IPS-20b (cell line): ENCODE measurements around the gene MGAT4A.

ENCODE experiments used
- H3K27ac ChIP-seq: one replicate; pipeline ENCODE4 v1.5.1; 2013; ENCODE audit warnings: low read length
- H3K27me3 ChIP-seq: 2 replicates; pipeline ENCODE4 v1.6.1; 2013; ENCODE audit warnings: mild to moderate bottlenecking, low read length, inconsistent platforms; ENCODE audit not compliant: insufficient read depth
- H3K36me3 ChIP-seq: 2 replicates; pipeline ENCODE4 v1.6.1; 2013; ENCODE audit warnings: low read depth, mild to moderate bottlenecking, inconsistent platforms, low read length, moderate library complexity; ENCODE audit not compliant: insufficient read depth
- H3K4me1 ChIP-seq: 2 replicates; pipeline ENCODE4 v1.6.1; 2013; ENCODE audit warnings: mild to moderate bottlenecking, control low read depth, inconsistent platforms, low read length, moderate library complexity; ENCODE audit not compliant: insufficient read depth
- H3K4me3 ChIP-seq: 2 replicates; pipeline ENCODE4 v1.5.1; 2013; ENCODE audit warnings: mild to moderate bottlenecking, low read length, inconsistent platforms
- H3K9ac ChIP-seq: 2 replicates; pipeline ENCODE4 v1.6.1; 2013; ENCODE audit warnings: low read depth, mild to moderate bottlenecking, inconsistent platforms, low read length, moderate library complexity
- H3K9me3 ChIP-seq: 2 replicates; pipeline ENCODE4 v1.6.1; 2013; ENCODE audit warnings: mild to moderate bottlenecking, low read depth, low read length, inconsistent platforms; ENCODE audit not compliant: insufficient read depth

Gene MGAT4A

DNA sequence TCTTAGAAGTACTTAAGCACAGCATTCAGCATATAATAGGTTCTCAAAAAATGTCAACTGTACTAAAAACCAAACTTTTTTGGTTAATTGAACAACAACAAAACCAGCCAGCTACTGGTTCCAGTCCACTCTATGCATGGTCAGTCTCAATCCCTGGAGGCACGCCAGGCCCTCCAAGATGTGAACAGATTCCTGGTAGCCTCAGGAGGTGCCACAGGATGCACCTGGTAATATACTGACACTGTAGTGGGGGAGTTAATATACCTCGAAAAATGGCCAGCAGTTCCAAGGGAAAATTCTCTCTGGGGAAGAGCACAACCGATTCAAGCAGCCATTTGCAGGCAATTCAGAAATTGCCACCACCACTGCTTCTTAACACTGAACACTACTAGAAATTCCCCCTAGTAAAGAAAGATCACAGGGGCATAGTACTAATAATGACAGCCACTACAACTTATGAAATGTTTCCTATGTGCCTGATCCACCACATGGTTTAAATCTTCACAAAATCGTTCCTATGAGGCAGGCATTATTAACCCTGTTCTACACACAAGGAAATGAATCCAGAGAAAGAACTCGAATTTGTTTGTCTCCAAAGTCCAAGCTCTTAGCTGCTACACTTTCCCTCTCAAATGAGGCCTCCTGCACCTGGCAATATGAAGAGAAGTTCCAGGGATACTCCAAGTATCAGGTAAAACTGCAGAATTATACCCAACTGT lies 3.4 kb downstream of the MGAT4A start:
- Histone ChIP-seq H3K9ac (no peak overlapping the region), H3K4me3 (no peak overlapping the region), H3K27me3 (peaks cover 46% of the 10 kb centered on the region), H3K9me3 (no peaks in the 10 kb centered on the region), H3K4me1 (no peaks in the 10 kb centered on the region; the same call in 1 of the 2 replicates), H3K36me3 (no peaks in the 10 kb centered on the region), H3K27ac (no peak overlapping the region)

DNA sequence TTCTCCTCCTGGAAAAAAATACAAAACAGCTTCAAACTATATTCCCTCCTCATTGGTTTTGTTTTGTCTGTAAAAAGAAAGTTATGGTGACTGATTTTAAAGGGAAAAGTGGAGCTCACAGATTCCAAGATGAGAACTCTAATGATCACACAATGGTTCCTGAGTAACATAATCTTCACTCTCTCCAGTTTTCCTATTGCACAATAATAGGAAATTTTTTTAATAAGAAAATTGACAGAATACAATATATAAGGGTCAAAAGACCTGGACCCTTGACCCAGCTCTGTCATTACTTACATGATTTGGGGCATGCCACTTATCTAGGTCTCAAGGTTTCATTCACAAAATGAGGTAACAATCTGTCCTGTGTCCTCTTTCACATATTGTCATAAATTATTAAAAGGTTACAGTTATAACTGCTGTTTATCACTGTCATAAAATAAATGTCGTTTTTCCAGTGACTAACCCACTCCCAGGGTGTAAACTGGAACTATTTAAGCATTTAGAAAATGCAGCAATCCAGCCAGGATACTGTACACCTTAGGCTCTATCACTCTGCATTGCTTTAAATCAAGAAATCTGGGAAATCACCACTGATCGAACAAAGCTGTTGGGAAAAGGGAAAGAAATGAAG lies 4.1 kb downstream of the MGAT4A start:
- H3K4me1 ChIP-seq = no peaks in the 10 kb centered on the region; the same call in 1 of the 2 replicates
- H3K9ac ChIP-seq = no peak overlapping the region
- H3K27ac ChIP-seq = no peak overlapping the region
- H3K36me3 ChIP-seq = no peaks in the 10 kb centered on the region
- H3K9me3 ChIP-seq = no peaks in the 10 kb centered on the region
- no peak overlapping the region for H3K4me3 ChIP-seq
- H3K27me3 ChIP-seq = peaks cover 40% of the 10 kb centered on the region

DNA sequence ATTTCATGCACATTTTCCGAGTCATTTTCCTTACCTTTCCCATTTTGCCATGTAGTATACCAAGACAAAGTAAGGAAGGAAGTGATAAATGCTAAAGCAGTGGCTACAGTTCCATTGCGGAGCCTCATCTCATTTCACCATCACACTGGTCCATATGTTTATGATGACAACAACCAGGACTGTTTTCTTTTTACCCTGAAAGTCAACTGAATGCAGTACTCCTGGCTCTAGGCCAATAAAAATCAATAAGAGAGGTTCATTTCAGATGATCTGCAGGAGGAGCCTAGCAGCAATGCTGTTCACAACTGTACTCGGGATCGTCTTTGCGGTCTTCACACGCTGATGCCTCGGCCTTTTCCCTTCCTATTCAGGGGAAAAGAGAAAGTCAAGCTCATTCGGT lies 4.7 kb downstream of the MGAT4A start:
- no peak overlapping the region for H3K27ac ChIP-seq
- H3K4me1 ChIP-seq = no peaks in the 10 kb centered on the region; the same call in 1 of the 2 replicates
- no peak overlapping the region for H3K4me3 ChIP-seq
- H3K27me3 ChIP-seq = peaks cover 34% of the 10 kb centered on the region
- H3K36me3 ChIP-seq = no peaks in the 10 kb centered on the region
- no peaks in the 10 kb centered on the region for H3K9me3 ChIP-seq
- no peak overlapping the region for H3K9ac ChIP-seq

DNA sequence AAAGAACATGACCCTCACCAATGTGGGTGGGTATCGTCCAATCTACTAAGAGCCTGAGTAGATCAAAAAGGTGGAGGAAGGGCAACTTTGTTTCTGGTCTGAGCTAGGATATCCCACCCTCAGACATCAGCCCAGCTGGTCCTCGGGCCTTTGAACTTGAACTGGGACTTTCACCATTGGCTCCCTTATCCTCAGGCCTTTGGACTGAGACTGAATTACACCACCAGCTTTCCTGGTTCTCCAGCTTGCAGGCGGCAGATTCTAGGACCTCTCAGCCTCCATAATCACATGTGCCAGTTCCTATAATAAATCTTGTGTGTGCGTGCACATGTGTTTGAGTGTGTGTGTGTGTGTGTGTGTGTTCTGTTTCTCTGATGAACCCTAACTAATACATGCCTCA lies 10.6 kb downstream of the MGAT4A start:
- Histone ChIP-seq H3K4me1 (no peaks in the 10 kb centered on the region; the same call in 1 of the 2 replicates), H3K36me3 (no peaks in the 10 kb centered on the region)

DNA sequence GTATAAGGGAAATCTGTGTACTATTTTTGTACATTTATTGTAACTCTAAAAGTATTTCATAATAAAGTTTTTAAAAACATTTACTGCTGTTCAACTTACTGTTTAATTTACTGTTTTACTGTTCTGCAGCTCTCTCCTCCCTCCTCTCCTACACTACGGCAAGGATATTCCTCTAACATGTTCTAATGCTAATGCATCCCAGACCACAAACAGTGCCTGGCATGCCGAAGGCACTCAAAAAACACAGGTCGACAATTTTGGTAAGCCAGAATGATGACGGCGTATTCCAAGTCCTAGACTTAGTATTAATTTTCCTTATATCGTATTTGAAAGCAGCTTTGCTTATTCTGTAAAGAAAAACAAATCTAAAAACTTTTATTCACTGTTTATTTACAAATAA lies 13.3 kb downstream of the MGAT4A start:
- Histone ChIP-seq H3K4me3 (no peak overlapping the region), H3K36me3 (no peaks in the 10 kb centered on the region), H3K27ac (no peak overlapping the region), H3K27me3 (no peaks in the 10 kb centered on the region), H3K4me1 (no peaks in the 10 kb centered on the region), H3K9me3 (no peaks in the 10 kb centered on the region), H3K9ac (no peak overlapping the region)

More for the DNA sequence above, 10.6 kb downstream of the MGAT4A start:
- no peak overlapping the region for H3K4me3 ChIP-seq
- H3K27ac ChIP-seq = no peak overlapping the region
- H3K27me3 ChIP-seq = no peaks in the 10 kb centered on the region
- H3K9me3 ChIP-seq = no peaks in the 10 kb centered on the region
- no peak overlapping the region for H3K9ac ChIP-seq

DNA sequence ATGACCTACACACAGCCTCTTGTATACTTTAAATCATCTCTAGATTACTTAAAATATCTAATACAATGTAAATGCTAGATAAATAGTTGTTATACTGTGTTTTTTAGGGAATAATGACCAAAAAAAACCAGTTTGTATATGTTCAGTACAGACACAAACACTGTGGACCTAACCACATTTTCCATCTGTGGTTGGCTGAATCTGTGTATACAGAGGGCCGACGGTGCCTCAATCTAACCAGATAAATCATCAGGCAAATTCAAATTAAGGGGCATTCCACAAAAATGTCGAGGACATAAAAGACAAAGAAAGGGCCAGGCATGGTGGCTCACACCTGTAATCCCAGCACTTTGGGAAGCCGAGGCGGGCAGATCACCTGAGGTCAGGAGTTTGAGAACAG lies 14.1 kb downstream of the MGAT4A start:
- Histone ChIP-seq H3K9me3 (no peaks in the 10 kb centered on the region), H3K9ac (no peak overlapping the region), H3K27me3 (no peaks in the 10 kb centered on the region), H3K36me3 (no peaks in the 10 kb centered on the region), H3K4me1 (no peaks in the 10 kb centered on the region), H3K4me3 (no peak overlapping the region), H3K27ac (no peak overlapping the region)

DNA sequence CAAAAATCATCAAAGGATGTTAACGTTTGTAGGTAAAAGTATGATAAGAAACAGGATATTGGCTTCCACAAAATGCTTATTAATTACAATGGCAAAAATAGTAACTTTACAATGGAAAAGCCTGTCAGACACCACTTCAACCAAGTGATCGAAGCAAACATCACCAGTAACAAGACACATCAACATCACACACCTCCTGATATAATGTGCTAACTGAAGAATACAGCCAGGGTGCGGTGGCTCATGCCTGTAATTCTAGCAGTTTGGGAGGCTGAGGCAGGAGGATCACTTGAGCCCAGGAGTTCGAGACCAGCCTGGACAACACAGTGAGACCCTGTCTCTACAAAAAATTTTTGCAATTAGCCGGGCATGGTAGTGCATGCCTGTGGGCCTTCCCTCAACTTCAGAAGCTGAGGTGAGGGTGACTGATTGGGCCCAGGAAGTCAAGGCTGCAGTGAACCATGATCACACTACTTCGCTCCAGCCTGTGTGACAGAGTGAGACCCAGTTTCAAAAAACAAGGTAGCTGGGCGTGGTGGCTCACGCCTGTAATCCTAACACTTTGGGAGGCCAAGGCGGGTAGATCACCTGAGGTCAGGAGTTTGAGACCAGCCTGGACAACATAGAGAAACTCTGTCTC lies 15.0 kb downstream of the MGAT4A start:
- no peaks in the 10 kb centered on the region for H3K4me1 ChIP-seq
- no peak overlapping the region for H3K4me3 ChIP-seq
- no peak overlapping the region for H3K9ac ChIP-seq
- H3K27me3 ChIP-seq = no peaks in the 10 kb centered on the region
- H3K27ac ChIP-seq = no peak overlapping the region
- H3K9me3 ChIP-seq = no peaks in the 10 kb centered on the region
- no peaks in the 10 kb centered on the region for H3K36me3 ChIP-seq

DNA sequence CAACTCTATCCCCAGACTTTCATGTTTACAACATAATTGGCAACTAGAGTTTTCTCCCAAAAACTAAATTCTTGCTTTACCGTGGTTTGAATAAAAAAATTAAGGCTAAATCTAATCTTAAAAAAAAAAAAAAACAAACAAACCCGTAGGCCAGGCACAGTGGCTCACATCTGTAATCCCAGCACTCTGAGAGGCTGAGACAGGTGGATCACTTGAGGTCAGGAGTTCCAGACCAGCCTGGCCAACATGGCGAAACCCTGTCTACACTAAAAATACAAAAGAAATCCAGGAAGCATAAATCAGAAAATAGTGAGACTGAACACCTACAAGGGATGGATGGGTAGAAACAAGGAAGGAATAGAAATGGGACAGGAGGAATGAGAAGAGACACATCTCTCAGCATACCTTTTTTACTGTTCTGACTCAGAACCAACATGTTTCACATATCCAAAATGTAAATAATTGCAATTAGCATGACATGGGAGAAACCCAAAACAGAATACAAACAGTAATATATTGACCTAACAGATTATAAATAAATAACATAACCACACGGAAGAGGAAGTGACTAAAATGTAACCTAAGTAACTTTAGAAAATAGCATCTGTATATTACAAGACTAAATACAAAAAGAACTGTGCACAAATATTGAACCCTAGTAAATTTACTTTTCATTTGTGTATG lies 17.5 kb downstream of the MGAT4A start:
- H3K27ac ChIP-seq = no peak overlapping the region
- H3K9ac ChIP-seq = no peak overlapping the region
- H3K27me3 ChIP-seq = no peaks in the 10 kb centered on the region
- H3K4me3 ChIP-seq = no peak overlapping the region
- H3K4me1 ChIP-seq = no peaks in the 10 kb centered on the region
- H3K36me3 ChIP-seq = no peaks in the 10 kb centered on the region
- H3K9me3 ChIP-seq = no peaks in the 10 kb centered on the region

DNA sequence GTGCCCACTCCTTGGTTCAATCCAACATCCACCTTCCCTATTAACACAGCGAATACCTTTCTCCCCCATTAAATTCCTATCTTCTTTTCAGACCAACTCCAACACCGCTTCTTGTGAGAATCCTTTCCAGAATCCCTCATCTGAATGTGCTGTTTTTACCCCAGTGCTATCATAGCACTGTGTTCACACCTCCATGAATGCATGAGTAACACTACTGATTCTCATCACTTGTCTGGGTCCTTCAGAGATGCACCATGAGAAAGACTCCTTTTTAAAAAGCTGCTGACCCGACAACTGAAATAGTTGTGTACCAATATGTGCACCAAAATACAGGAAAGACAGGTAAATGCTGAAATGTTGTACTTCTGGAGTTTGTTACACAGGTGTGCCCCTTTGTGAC lies 18.8 kb downstream of the MGAT4A start:
- H3K9ac ChIP-seq = no peak overlapping the region
- no peaks in the 10 kb centered on the region for H3K4me1 ChIP-seq
- H3K36me3 ChIP-seq = no peaks in the 10 kb centered on the region
- H3K27ac ChIP-seq = no peak overlapping the region
- H3K9me3 ChIP-seq = no peaks in the 10 kb centered on the region
- H3K27me3 ChIP-seq = no peaks in the 10 kb centered on the region
- no peak overlapping the region for H3K4me3 ChIP-seq

DNA sequence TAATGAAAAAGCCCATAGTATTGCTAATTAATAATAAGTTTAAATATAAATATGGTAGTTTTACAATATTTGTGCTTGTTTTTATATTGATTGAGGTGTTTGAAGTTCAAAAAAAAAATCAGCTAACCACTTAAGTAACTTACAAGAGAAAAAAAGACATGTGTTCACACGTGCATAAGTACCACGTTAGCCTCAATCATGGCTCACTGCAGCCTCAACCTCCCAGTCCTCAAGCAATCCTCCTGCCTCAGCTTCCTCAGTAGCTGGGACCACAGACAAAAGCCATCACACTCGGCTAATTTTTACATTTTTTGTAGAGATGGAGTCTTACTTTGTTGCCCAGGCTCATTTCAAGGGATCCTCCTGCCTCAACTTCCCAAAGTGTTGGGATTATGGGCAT lies 19.4 kb downstream of the MGAT4A start:
- Histone ChIP-seq H3K36me3 (no peaks in the 10 kb centered on the region), H3K27ac (no peak overlapping the region), H3K4me1 (no peaks in the 10 kb centered on the region), H3K27me3 (no peaks in the 10 kb centered on the region), H3K9ac (no peak overlapping the region), H3K4me3 (no peak overlapping the region), H3K9me3 (no peaks in the 10 kb centered on the region)

DNA sequence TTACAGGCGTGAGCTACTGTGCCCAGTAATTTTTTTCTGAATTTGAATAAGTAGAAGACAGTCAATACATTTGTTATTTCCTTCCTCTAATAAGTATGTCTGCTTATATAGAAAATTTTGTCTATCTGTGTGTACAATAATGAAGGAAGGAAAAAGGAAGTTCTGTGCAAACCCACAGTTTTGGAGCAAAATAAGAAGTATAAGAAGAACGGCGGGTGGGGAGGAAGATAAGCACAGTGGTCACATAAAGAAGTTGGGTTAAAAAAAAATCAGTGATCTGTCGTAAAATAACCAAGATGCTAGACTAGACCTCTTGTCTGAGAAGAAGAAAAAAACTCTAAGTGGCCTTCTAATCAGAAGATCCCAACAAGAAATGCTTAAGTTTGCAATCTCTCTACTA lies 20.2 kb downstream of the MGAT4A start:
- Histone ChIP-seq H3K9me3 (no peaks in the 10 kb centered on the region), H3K27me3 (no peaks in the 10 kb centered on the region), H3K27ac (no peak overlapping the region), H3K9ac (no peak overlapping the region), H3K36me3 (no peaks in the 10 kb centered on the region), H3K4me3 (no peak overlapping the region), H3K4me1 (no peaks in the 10 kb centered on the region)
